NCI-H2107 treated with DMSO at 0.1 percent for 48 hours (cell line): ENCODE measurements around the gene MYOZ3.

ENCODE experiments used
- DNase-seq: peaks from one replicate; lab custom pipeline; 2025; ENCODE audit not compliant: unreplicated experiment; lab: John Stamatoyannopoulos, UW

Gene MYOZ3

DNA sequence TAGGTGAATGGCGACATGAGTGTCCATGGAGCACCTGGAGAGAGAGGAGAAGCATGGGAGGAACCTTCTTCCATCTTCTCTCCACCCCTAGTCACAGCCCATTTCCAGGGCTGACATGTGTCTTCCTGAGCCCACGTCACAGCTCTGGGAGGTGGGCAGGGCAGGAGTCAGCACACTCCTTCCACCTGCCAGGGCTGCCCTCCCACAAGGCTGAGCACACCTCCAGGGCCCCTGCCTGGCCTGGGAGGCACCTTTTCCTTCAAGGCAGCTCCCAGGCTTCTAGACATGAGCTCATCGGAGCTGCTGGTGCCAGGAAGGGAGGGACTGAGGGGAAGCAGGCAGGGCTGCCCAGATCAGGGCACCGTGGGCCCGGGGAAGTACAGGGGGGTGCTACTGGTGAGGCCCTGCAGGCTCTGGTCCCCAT lies 34.2 kb upstream of the MYOZ3 start:
- no peak for DNase-seq

GRCh38 chr5:150627731-150628545 lies 33.1 kb upstream of the MYOZ3 start:
- DNase-seq = no peak

- DNase-seq = no peak
Measured at GRCh38 chr5:150628936-150629485, 32.0 kb upstream of the MYOZ3 start.

DNA sequence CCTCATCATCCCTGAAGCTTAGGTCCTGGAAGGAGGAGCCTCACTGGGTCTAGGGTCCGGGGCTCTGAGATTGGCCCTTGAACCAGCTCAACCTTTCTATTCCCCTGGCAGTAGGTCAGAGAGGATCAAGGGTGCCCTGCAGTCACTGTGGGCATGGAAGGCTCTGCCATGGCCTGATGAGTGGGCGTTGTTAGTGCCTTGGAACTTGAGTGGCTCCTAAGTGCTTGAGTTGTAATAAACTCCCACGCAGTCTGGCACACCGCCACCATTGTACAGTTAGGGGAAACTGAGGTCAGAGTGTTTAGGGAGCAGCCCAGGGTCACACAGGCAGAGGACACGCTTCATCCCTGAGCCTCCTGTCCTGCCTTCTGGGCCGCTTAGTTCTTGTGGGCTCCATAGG lies 31.0 kb upstream of the MYOZ3 start:
- DNase-seq = no peak

- no peak for DNase-seq
Measured at GRCh38 chr5:150630461-150631325, 30.4 kb upstream of the MYOZ3 start.

- DNase-seq = no peak
Measured at GRCh38 chr5:150631326-150631701, 29.7 kb upstream of the MYOZ3 start.

DNA sequence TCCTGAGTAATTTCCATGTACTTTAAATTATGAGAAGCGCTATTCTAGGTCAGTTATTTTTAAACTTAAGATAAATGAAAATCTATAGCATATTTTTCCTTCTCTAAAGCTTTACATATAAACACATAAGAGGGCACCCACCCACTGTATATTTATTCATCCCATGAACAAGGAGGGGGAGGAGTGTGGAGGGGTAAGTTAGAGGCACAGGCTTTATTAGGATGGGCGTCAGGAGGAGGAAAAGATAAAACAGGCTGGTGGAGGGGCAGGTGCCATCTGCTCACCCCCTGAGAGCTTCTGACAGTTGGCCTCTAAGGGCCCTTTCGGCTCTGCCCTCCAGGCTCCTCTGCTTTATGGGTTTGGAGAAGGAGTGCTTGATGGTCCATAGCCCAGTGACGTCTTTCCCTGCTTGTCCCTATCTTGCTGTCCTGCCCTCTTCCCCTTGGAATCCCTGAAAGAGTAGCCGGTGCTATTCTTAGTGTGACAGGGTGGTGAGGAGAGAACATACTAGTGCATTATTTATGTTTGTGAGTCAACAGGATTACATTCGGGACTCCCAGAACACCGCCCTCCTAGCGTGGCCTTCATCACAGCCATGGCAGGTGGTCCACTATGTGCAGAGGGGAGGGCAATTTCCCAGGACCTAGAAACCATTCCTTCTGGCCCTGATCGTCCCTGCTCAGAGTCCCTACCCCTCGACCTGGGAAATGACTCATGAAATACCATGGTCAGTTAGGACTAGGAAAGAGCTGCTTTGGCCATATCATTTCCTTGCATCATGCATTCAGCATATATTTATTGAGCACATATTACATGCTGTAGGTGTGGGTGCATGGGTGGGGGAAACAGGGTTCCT lies 28.5 kb upstream of the MYOZ3 start:
- DNase-seq = no peak

DNA sequence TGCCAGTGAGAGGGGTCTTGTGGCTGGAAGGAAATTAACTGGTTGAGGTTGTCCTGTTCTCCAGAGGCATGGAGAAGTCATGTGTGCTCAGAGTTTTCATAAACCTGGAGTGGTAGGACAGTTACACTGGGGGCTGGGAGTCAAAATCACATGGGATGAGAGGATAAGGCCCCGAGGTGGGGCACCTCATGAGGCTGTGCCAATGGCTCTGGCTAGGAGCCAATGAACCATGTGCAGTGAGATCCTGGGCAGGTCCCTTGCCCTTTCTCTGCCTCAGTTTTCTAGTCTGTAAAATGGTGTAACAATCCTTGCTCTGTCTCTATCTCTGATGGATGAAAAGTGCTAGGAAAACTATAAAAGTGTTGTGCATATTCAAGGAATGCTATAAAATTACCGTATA lies 27.6 kb upstream of the MYOZ3 start:
- no peak for DNase-seq

DNA sequence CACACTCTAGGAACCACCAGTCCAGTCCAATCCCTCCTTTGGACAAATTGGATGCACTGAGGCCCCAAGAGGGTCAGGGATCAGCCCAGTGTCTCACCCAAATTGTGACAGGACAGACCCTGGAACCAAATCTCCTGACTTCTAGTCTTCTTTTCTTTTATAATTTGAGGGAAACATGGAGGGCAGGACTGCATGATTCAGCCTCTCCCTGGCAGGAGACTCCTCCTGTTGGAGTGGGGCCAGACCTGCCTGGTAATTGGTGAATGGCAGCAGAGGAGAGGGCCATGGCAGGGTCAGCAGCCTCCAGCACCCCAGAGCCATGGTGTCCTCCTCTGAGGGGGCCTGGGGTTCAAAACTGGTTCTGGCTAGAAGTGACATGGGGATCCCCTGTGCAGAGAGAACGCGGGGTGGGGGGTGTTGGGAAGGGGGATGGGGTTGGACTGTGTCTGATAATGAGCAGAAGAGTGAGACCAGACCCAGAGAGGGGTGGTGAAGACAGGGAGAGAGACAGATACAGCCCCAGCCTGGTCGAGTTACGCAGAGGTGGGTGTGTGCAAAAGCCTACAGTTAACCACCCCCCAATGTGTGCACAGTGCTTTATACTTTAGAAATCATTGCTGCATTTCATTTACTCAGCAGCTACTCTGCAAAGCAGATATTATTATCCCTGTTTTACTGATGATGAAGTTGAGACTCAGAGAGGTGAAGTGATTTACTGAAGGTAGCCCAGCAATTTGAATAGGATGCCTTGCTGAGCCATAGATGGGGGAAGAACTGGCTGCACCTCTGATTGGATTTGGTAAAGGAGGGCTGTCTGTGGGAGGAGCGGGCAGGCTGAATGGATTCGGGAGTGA lies 24.4 kb upstream of the MYOZ3 start:
- no peak for DNase-seq

- DNase-seq = no peak
Measured at GRCh38 chr5:150637245-150638052, 23.6 kb upstream of the MYOZ3 start.

GRCh38 chr5:150638053-150638444 lies 23.0 kb upstream of the MYOZ3 start:
- DNase-seq = no peak

GRCh38 chr5:150638488-150639376 lies 22.3 kb upstream of the MYOZ3 start:
- no peak for DNase-seq

- no peak for DNase-seq
Measured at GRCh38 chr5:150639377-150639692, 21.7 kb upstream of the MYOZ3 start.

DNA sequence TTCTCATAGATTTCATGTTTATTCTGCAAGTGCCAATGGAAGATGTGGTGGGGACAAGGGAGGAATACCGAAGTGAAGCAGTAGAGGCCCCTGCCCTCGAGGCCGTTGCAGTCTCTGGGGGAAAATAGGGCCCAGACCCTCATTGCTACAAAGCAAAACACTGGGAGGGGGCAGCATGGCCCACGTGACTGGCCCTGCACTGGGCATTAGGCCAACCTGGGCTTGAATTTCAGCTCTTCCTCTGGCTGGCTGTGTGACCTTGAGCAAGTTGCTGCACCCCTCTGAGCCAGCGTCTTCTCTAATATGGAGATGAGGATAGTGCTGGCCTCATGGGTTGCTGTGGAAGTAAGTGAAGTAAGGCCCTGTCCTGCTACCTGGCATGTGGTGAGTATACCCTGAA lies 21.3 kb upstream of the MYOZ3 start:
- no peak for DNase-seq

DNA sequence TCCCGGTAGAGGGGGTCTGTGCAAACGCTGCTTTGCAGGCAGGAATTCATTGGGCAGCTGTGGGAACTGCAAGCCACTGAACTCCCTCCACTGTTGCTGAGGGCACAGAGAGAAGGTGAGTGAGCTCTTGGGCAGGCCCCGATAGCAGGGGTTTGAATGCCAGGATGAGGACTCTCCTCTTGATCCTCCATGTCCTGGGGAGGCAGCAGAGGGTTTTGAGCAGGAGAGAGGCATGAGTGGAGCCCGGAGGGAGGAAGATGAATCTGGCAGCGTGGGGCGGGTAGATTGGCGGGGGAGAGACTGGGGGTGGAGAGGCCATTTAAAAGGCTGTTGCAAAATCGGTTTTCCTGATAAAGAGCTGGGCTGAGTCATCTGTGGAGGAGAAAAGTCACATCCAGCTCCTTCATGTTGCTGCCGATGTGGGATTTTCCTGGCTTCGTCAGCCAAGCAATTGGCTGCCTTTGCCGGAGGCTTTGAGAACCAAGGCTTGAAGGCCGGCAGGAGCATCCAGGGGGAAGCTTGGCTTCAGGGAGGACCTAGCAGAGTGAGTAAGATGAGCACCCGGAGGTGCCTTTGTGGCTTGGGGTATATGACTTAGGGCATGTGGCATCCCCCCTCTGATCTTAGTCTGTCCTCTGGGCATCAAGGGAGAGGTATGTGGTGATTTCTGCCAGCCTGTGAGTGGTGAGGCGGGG lies 20.6 kb upstream of the MYOZ3 start, which contains the start of gene SYNPO:
Gene SYNPO, plus strand, starts transcription at position 350 of the 695 bp plus-strand sequence. CDS start 7,616 bp downstream, outside the sequence.
- DNase-seq = no peak

DNA sequence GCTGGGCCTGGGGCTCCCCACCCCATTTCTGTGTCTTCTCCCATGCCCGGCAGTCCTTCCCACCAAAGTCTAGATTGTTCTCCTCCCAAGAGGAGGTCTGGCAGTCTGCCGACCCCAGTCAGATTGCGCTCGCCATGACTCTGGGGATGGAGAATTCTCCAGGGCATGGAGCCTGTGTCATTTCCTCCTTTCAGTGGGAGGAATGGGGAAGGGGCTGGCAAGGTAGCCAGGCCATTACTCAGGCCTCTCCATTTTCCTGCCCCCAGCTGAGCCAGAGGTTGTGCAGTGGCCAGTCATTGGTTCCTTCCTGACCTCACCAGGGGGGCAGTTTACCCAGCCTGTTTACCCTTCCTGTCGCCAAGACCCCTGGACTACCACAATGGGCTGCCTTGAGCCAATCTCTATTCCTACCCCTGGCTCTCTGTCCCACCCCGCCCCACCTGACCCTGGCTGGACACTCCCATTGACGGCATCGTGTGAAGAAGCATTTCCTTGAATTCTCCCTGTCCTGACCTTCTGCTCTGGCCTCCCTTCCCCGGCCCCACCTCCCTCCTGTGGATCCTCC lies 20.0 kb upstream of the MYOZ3 start:
- DNase-seq = no peak

DNA sequence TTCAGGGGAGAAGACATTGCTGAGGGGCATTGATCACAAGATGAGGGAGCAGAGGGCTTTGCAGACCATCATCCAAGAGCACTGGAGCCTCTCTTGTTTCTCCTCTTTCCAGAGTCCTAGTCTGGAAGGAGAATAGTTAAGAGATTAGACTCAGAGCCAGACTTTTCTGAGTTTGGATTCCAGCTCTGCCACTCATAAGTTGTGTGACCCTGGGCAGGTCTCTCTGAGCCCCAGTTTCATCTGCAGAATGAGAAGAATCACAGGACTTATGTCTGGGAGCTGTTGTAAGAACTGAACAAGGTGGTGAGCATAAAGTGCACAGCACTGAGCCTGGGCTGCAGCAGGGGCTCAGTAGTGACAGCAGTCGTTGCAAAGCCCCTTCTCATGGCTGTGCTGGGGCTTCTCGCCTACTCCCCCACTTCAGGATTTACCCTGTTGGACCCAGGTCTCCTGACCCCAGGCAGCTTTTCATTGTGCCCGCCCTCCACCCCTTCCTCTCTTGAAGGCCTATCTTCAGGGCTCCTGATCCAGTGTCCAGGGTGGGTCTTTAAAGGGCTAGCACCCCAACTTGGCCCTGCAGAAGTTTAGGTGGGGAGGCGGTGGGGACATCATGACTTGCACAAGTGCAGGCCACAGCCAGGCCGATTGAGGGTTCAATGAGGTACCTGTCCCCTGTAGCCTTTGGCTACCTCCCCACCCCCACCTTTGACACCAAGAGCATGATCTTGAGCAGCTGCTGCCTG lies 19.1 kb upstream of the MYOZ3 start:
- DNase-seq = no peak
